Ascending aorta (tissue), 2 donors: ENCODE data around the gene GOLGA7B. TPM values are rescaled to one million over a fixed set of nuclear protein-coding genes. Genes with fewer than 3 reads are reported as not detected.

Source experiments
- DNase-seq, 2 donors: peaks; one replicate each; pipeline ENCODE4 v3.0.0-alpha.2; 2019; ENCODE audit warnings: low spot score in 2 of 2
- H3K27ac ChIP-seq, 2 donors: fragments of 200-600 bp; sonication (generic); one replicate each; pipeline ENCODE4 v1.5.1; 2016 to 2017; ENCODE audit warnings: mild to moderate bottlenecking in 1 of 2
- H3K27me3 ChIP-seq: fragments of 200-600 bp; sonication (generic); one replicate; pipeline ENCODE4 v1.5.1; 2017
- H3K36me3 ChIP-seq, 2 donors: fragments of 200-600 bp; sonication (generic); one replicate each; pipeline ENCODE4 v1.5.1; 2016
- H3K4me1 ChIP-seq, 2 donors: fragments of 200-600 bp; sonication (generic); one replicate each; pipeline ENCODE4 v1.5.1; 2016 to 2017; ENCODE audit warnings: mild to moderate bottlenecking in 1 of 2
- H3K4me3 ChIP-seq, 2 donors: fragments of 200-600 bp; sonication (generic); one replicate each; pipeline ENCODE4 v1.5.1; 2016 to 2017; ENCODE audit warnings: mild to moderate bottlenecking in 1 of 2
- H3K9me3 ChIP-seq, 2 donors: fragments of 200-600 bp; sonication (generic); one replicate each; pipeline ENCODE4 v1.5.1; 2016
- CTCF ChIP-seq, 3 experiments: fragments of 200-600 bp in 2 of 3; fragments of 450-650 bp in 1 of 3; sonication (generic) in 2 of 3; IDR thresholded peaks; one replicate each; pipeline ENCODE4 v1.5.1; 2016 to 2019; ENCODE audit warnings: antibody characterized with exemption in 3 of 3, mild to moderate bottlenecking in 1 of 3, moderate library complexity in 1 of 3
- intact Hi-C: fragments of 100-400 bp; cut with DNase I; formaldehyde crosslinking; loops from one replicate; pipeline ENCODE4 v1.15.1; 2023
- total RNA-seq: library from RNA; depleted of rRNA; stranded (reverse); fragments of >200 nt; gene quantifications from one replicate; pipeline ENCODE4 v1.1.0, GENCODE V29; 2016

Gene GOLGA7B
- total RNA-seq, 1 donor from 2014 or later: 0.11 TPM

GRCh38 chr10:97896756-97897358 is 47.2 kb downstream of the GOLGA7B start:
- no peak for DNase-seq
- H3K36me3 ChIP-seq: no peaks in the 10 kb centered on the region
- TF ChIP-seq CTCF (IDR thresholded peaks at IDR 0.05): no peak
- no peak overlapping the region for H3K4me3 ChIP-seq
- H3K9me3 ChIP-seq: no peaks in the 10 kb centered on the region
- H3K27ac ChIP-seq: no peak overlapping the region
- intact Hi-C loops: no loop called here
- no peaks in the 10 kb centered on the region for H3K4me1 ChIP-seq
- H3K27me3 ChIP-seq: no peaks in the 10 kb centered on the region

GRCh38 chr10:97898429-97898828 is 48.8 kb downstream of the GOLGA7B start:
- intact Hi-C loops: no loop called here
- no peak for DNase-seq
- no peak overlapping the region for H3K27ac ChIP-seq
- TF ChIP-seq CTCF (IDR thresholded peaks at IDR 0.05): no peak
- no peaks in the 10 kb centered on the region for H3K27me3 ChIP-seq
- H3K4me3 ChIP-seq: no peak overlapping the region
- no peaks in the 10 kb centered on the region for H3K9me3 ChIP-seq
- no peaks in the 10 kb centered on the region for H3K4me1 ChIP-seq
- no peaks in the 10 kb centered on the region for H3K36me3 ChIP-seq

- Histone ChIP-seq H3K36me3 (no peaks in the 10 kb centered on the region), H3K9me3 (no peaks in the 10 kb centered on the region), H3K27ac (no peak overlapping the region), H3K27me3 (no peaks in the 10 kb centered on the region), H3K4me1 (no peaks in the 10 kb centered on the region), H3K4me3 (no peak overlapping the region)
- no peak for DNase-seq
- TF ChIP-seq CTCF (IDR thresholded peaks at IDR 0.05): no peak
- intact Hi-C loops: no loop called here
These were observed 51.7 kb downstream of the GOLGA7B start for GRCh38 chr10:97901381-97901780.

GRCh38 chr10:97903128-97904017 is 53.7 kb downstream of the GOLGA7B start:
- Histone ChIP-seq H3K27me3 (no peaks in the 10 kb centered on the region), H3K27ac (no peak overlapping the region), H3K4me3 (no peak overlapping the region), H3K9me3 (no peaks in the 10 kb centered on the region), H3K36me3 (no peaks in the 10 kb centered on the region), H3K4me1 (no peaks in the 10 kb centered on the region)
- DNase-seq: no peak
- intact Hi-C loops: no loop called here
- no peak for TF ChIP-seq CTCF (IDR thresholded peaks at IDR 0.05)

- Histone ChIP-seq H3K9me3 (no peaks in the 10 kb centered on the region), H3K4me1 (no peaks in the 10 kb centered on the region), H3K4me3 (no peak overlapping the region), H3K27me3 (no peaks in the 10 kb centered on the region), H3K27ac (no peak overlapping the region), H3K36me3 (no peaks in the 10 kb centered on the region)
- DNase-seq: no peak
- TF ChIP-seq CTCF (IDR thresholded peaks at IDR 0.05): no peak
- intact Hi-C loops: no loop called here
These were observed 54.4 kb downstream of the GOLGA7B start for GRCh38 chr10:97904018-97904381.
